Liver (tissue), 9 donors: Measurements from ENCODE around the gene GLP1R. TPM values are rescaled to one million over a fixed set of nuclear protein-coding genes. Genes with fewer than 3 reads are reported as not detected.

Source experiments
- DNase-seq: peaks from one replicate; pipeline ENCODE4 v3.0.0-alpha.2; 2017; ENCODE audit warnings: low spot score
- H3K27ac ChIP-seq, 2 donors: one replicate each; pipeline ENCODE4 v1.7.0; 2013; ENCODE audit warnings: inconsistent platforms in 2 of 2, low read length in 2 of 2, control low read depth in 1 of 2, low read depth in 1 of 2, mild to moderate bottlenecking in 1 of 2
- H3K27me3 ChIP-seq, 4 donors: one replicate each; pipeline versions ENCODE4 v1.6.1 to v1.7.0; 2013; ENCODE audit warnings: low read length in 3 of 4, inconsistent platforms in 1 of 4, mild to moderate bottlenecking in 1 of 4, moderate library complexity in 1 of 4; ENCODE audit not compliant: control insufficient read depth in 4 of 4, insufficient read depth in 4 of 4
- H3K36me3 ChIP-seq, 4 donors: one replicate each; pipeline versions ENCODE4 v1.6.1 to v1.7.0; 2013; ENCODE audit warnings: low read length in 3 of 4, mild to moderate bottlenecking in 3 of 4, low read depth in 1 of 4, moderate library complexity in 1 of 4; ENCODE audit not compliant: control insufficient read depth in 4 of 4, insufficient read depth in 3 of 4
- H3K4me1 ChIP-seq, 4 donors: one replicate each; pipeline versions ENCODE4 v1.6.1 to v1.7.0; 2013; ENCODE audit warnings: low read length in 3 of 4, mild to moderate bottlenecking in 3 of 4, moderate library complexity in 1 of 4; ENCODE audit not compliant: control insufficient read depth in 4 of 4, insufficient read depth in 4 of 4
- H3K4me3 ChIP-seq, 3 donors: one replicate each; pipeline versions ENCODE4 v1.6.1 to v1.7.0; 2013; ENCODE audit warnings: low read length in 3 of 3, control low read depth in 1 of 3, low read depth in 1 of 3, mild to moderate bottlenecking in 1 of 3
- H3K9ac ChIP-seq, 2 donors: one replicate each; pipeline ENCODE4 v1.7.0; 2013; ENCODE audit warnings: low read length in 2 of 2, mild to moderate bottlenecking in 2 of 2, moderate library complexity in 2 of 2, control low read depth in 1 of 2, low read depth in 1 of 2
- H3K9me3 ChIP-seq, 4 donors: one replicate each; pipeline versions ENCODE4 v1.6.1 to v1.7.0; 2013; ENCODE audit warnings: low read length in 3 of 4; ENCODE audit not compliant: control insufficient read depth in 4 of 4
- ATF3 ChIP-seq: IDR thresholded peaks from 2 replicates; pipeline ENCODE4 v1.6.1; 2016; ENCODE audit warnings: antibody characterized with exemption
- CTCF ChIP-seq: fragments of 150-350 bp; IDR thresholded peaks from 2 replicates; pipeline ENCODE4 v1.5.1; 2017; ENCODE audit warnings: improper control_type of control experiment, low read depth, low read length; ENCODE audit not compliant: missing input control
- EGR1 ChIP-seq, 2 donors: IDR thresholded peaks; 2 replicates each; pipeline ENCODE4 v1.6.1; 2016 to 2018; ENCODE audit warnings: antibody characterized with exemption in 2 of 2, low read depth in 2 of 2
- FOXA1 ChIP-seq: IDR thresholded peaks from 2 replicates; pipeline ENCODE4 v1.6.1; 2016; ENCODE audit warnings: antibody characterized with exemption
- FOXA2 ChIP-seq: IDR thresholded peaks from 2 replicates; pipeline ENCODE4 v1.6.1; 2016; ENCODE audit warnings: antibody characterized with exemption
- GABPA ChIP-seq, 2 donors: IDR thresholded peaks in 1 of 2; conservative IDR thresholded peaks in 1 of 2; 2 replicates each; pipeline ENCODE4 v1.6.1; 2016; ENCODE audit warnings: antibody characterized with exemption in 2 of 2, mild to moderate bottlenecking in 1 of 2, moderate library complexity in 1 of 2
- HNF4A ChIP-seq, 2 donors: conservative IDR thresholded peaks; 2 replicates each; pipeline ENCODE4 v1.6.1; 2016; ENCODE audit warnings: antibody characterized with exemption in 2 of 2, mild to moderate bottlenecking in 2 of 2
- HNF4G ChIP-seq: IDR thresholded peaks from 2 replicates; pipeline ENCODE4 v1.6.1; 2016; ENCODE audit warnings: antibody characterized with exemption
- JUND ChIP-seq, 2 donors: IDR thresholded peaks; 2 replicates each; pipeline ENCODE4 v1.6.1; 2016; ENCODE audit warnings: antibody characterized with exemption in 2 of 2
- MAX ChIP-seq: IDR thresholded peaks from 2 replicates; pipeline ENCODE4 v1.6.1; 2016; ENCODE audit warnings: antibody characterized with exemption
- NR2F2 ChIP-seq: IDR thresholded peaks from 2 replicates; pipeline ENCODE4 v1.6.1; 2016; ENCODE audit warnings: antibody characterized with exemption
- RAD21 ChIP-seq, 2 donors: IDR thresholded peaks; 2 replicates each; pipeline ENCODE4 v1.6.1; 2016; ENCODE audit warnings: antibody characterized with exemption in 2 of 2, mild to moderate bottlenecking in 2 of 2
- REST ChIP-seq: IDR thresholded peaks from 2 replicates; pipeline ENCODE4 v1.6.1; 2016; ENCODE audit warnings: antibody characterized with exemption, mild to moderate bottlenecking
- RXRA ChIP-seq, 2 donors: IDR thresholded peaks; 2 replicates each; pipeline ENCODE4 v1.6.1; 2017 to 2018; ENCODE audit warnings: antibody characterized with exemption in 2 of 2, mild to moderate bottlenecking in 1 of 2
- SP1 ChIP-seq: IDR thresholded peaks from 2 replicates; pipeline ENCODE4 v1.6.1; 2018; ENCODE audit warnings: antibody characterized with exemption, mild to moderate bottlenecking
- TAF1 ChIP-seq: conservative IDR thresholded peaks from 2 replicates; pipeline ENCODE4 v1.6.1; 2016; ENCODE audit warnings: antibody characterized with exemption, mild to moderate bottlenecking
- YY1 ChIP-seq: IDR thresholded peaks from 2 replicates; pipeline ENCODE4 v1.6.1; 2016; ENCODE audit warnings: antibody characterized with exemption, mild to moderate bottlenecking
- ZBTB33 ChIP-seq: IDR thresholded peaks from 2 replicates; pipeline ENCODE4 v1.6.1; 2016; ENCODE audit warnings: antibody characterized with exemption
- WGBS: extraction: QIAGEN DNeasy Blood & Tissue Kit; methylation state at CpG from one replicate; pipeline ENCODE4 v1.1.7; 2013; 5-methylcytosine and 5-hydroxymethylcytosine counted together
- polyA plus RNA-seq, 2 donors: library from polyadenylated mRNA; stranded (reverse) in 1 of 2; unstranded in 1 of 2; fragments of 200-250 nt in 1 of 2; fragments of >200 nt in 1 of 2; fragmentation: Nextera tagmentation in 1 of 2; extraction: Ambion mirVana in 1 of 2; gene quantifications; one replicate each; pipeline versions ENCODE4 v1.2.1 to v1.2.3, GENCODE V29; 2013 to 2015
- total RNA-seq, 2 donors: library from RNA; depleted of rRNA; stranded (reverse); fragments of >200 nt; gene quantifications; one replicate each; pipeline ENCODE4 v1.2.3, GENCODE V29; 2014
- donor health status: healthy.
- donor health status: healthy.
- donor health status: healthy.
- donor health status: healthy.
- donor health status: healthy.

GLP1R gene
- total and polyA plus RNA-seq, 4 donors = not detected

GRCh38 chr6:39040080-39040673 is 8.4 kb upstream of the GLP1R start:
- H3K27ac ChIP-seq = no peak overlapping the region
- no peak for TF ChIP-seq ZBTB33
- TF ChIP-seq MAX = no peak
- TF ChIP-seq FOXA1 = no peak
- TF ChIP-seq YY1 = no peak
- no peak for TF ChIP-seq FOXA2
- no peak for TF ChIP-seq TAF1
- TF ChIP-seq CTCF = no peak
- TF ChIP-seq REST = no peak
- no peak for TF ChIP-seq SP1
- no peak for TF ChIP-seq EGR1 (IDR thresholded peaks at IDR 0.05; ENCODE audit: low read depth in 2 of 2)
- TF ChIP-seq HNF4A (conservative IDR thresholded peaks at IDR 0.05) = no peak
- no peak for TF ChIP-seq ATF3
- no peak for TF ChIP-seq GABPA (IDR thresholded peaks at IDR 0.05 in 1 of 2, conservative IDR thresholded peaks at IDR 0.05 in 1 of 2)
- TF ChIP-seq HNF4G = no peak
- no peak for TF ChIP-seq JUND (IDR thresholded peaks at IDR 0.05)
- no peak for TF ChIP-seq RXRA (IDR thresholded peaks at IDR 0.05)
- peaks cover 0 to 4% (median 0%) of the 10 kb centered on the region in 4 donors for H3K9me3 ChIP-seq
- no peaks in the 10 kb centered on the region for H3K36me3 ChIP-seq
- no peak overlapping the region for H3K4me3 ChIP-seq
- H3K27me3 ChIP-seq = peaks cover 0 to 5% (median 2%) of the 10 kb centered on the region in 4 donors
- no peak for DNase-seq
- 86% methylated on average over 10 of the region's 10 CpGs for WGBS
- H3K4me1 ChIP-seq = no peaks in the 10 kb centered on the region
- H3K9ac ChIP-seq = no peak overlapping the region

GRCh38 chr6:39041072-39041471 is 7.5 kb upstream of the GLP1R start:
- TF ChIP-seq JUND (IDR thresholded peaks at IDR 0.05) (no peak), ZBTB33 (no peak), RAD21 (IDR thresholded peaks at IDR 0.05) (no peak), CTCF (no peak), NR2F2 (no peak), FOXA2 (no peak), GABPA (IDR thresholded peaks at IDR 0.05 in 1 of 2, conservative IDR thresholded peaks at IDR 0.05 in 1 of 2) (no peak)
- peaks cover 0 to 3% (median under 1%) of the 10 kb centered on the region in 4 donors for H3K27me3 ChIP-seq
- no peak for DNase-seq
- H3K9me3 ChIP-seq = peaks cover 0 to 4% (median 0%) of the 10 kb centered on the region in 4 donors
- no peak overlapping the region for H3K9ac ChIP-seq
- no peak overlapping the region for H3K27ac ChIP-seq
- no peak overlapping the region for H3K4me3 ChIP-seq
- H3K4me1 ChIP-seq = no peaks in the 10 kb centered on the region
- no peaks in the 10 kb centered on the region for H3K36me3 ChIP-seq
- 74% methylated on average over 2 of the region's 2 CpGs for WGBS
